ENCODE measurements around the gene PRL. TPM values are rescaled to one million over a fixed set of nuclear protein-coding genes. Genes with fewer than 3 reads are reported as not detected.
A peak's percentile ranks its signal among the peaks of the same experiment; 100 is the strongest.

The PRL gene
- total RNA-seq, 1 donor from 2014 or later: not detected

GRCh38 chr6:22239261-22239921 lies 57.4 kb downstream of the PRL start:
- Mint-ChIP-seq H3K4me1 (ENCODE audit: low read depth, unreplicated experiment) (peaks cover 27% of the 10 kb centered on the region), H3K36me3 (ENCODE audit: low read depth, unreplicated experiment) (peaks cover 2% of the 10 kb centered on the region), H3K9me3 (ENCODE audit: unreplicated experiment) (peaks cover 10% of the 10 kb centered on the region), H3K4me3 (ENCODE audit: unreplicated experiment) (no peak overlapping the region), H3K27me3 (ENCODE audit: low read depth, unreplicated experiment) (no peaks in the 10 kb centered on the region), H3K27ac (ENCODE audit: unreplicated experiment) (no peak overlapping the region)
- DNase-seq (ENCODE audit: low read depth) (peak; percentile 48), FAIRE-seq (no peak)
- no peak overlapping the region for H3K4me3 ChIP-seq (ENCODE audit: insufficient read depth, low read depth, low read length)
- no peaks in the 10 kb centered on the region for H4K20me1 ChIP-seq (ENCODE audit: insufficient read depth, low read length)
- H3K4me2 ChIP-seq (ENCODE audit: low read length): no peak overlapping the region
- H3K79me2 ChIP-seq (ENCODE audit: insufficient read depth, low read length): no peaks in the 10 kb centered on the region
- H3K4me1 ChIP-seq (ENCODE audit: insufficient read depth, low read length): peaks cover 13% of the 10 kb centered on the region
- H3K36me3 ChIP-seq (ENCODE audit: insufficient read depth, low read length): no peaks in the 10 kb centered on the region
- no peaks in the 10 kb centered on the region for H3K27me3 ChIP-seq (ENCODE audit: insufficient read depth, low read length)
- H3K9ac ChIP-seq (ENCODE audit: low read length): no peak overlapping the region
- no peaks in the 10 kb centered on the region for H3K9me3 ChIP-seq (ENCODE audit: insufficient read depth, low read depth, low read length)
- H3K27ac ChIP-seq (ENCODE audit: low read depth, low read length): no peak overlapping the region
- no peak for TF ChIP-seq CTCF (IDR thresholded peaks at IDR 0.05; ENCODE audit: insufficient read depth, low read depth, low read length)
- no peak for TF ChIP-seq EZH2 (IDR thresholded peaks at IDR 0.05; ENCODE audit: insufficient read depth, low read length)
- no peak overlapping the region for H2AFZ ChIP-seq (ENCODE audit: low read depth, low read length)

- no peak overlapping the region for H2AFZ ChIP-seq (ENCODE audit: low read depth, low read length)
- no peaks in the 10 kb centered on the region for H4K20me1 ChIP-seq (ENCODE audit: insufficient read depth, low read length)
- FAIRE-seq (no peak), DNase-seq (ENCODE audit: low read depth) (no peak)
- Mint-ChIP-seq H3K4me3 (ENCODE audit: unreplicated experiment) (no peak overlapping the region), H3K27ac (ENCODE audit: unreplicated experiment) (no peak overlapping the region), H3K36me3 (ENCODE audit: low read depth, unreplicated experiment) (peaks cover 2% of the 10 kb centered on the region), H3K4me1 (ENCODE audit: low read depth, unreplicated experiment) (peaks cover 27% of the 10 kb centered on the region), H3K9me3 (ENCODE audit: unreplicated experiment) (peaks cover 10% of the 10 kb centered on the region), H3K27me3 (ENCODE audit: low read depth, unreplicated experiment) (no peaks in the 10 kb centered on the region)
- no peak overlapping the region for H3K4me2 ChIP-seq (ENCODE audit: low read length)
- no peak overlapping the region for H3K27ac ChIP-seq (ENCODE audit: low read depth, low read length)
- no peak overlapping the region for H3K9ac ChIP-seq (ENCODE audit: low read length)
- H3K4me1 ChIP-seq (ENCODE audit: insufficient read depth, low read length): peaks cover 13% of the 10 kb centered on the region
- no peaks in the 10 kb centered on the region for H3K9me3 ChIP-seq (ENCODE audit: insufficient read depth, low read depth, low read length)
- H3K27me3 ChIP-seq (ENCODE audit: insufficient read depth, low read length): no peaks in the 10 kb centered on the region
- H3K4me3 ChIP-seq (ENCODE audit: insufficient read depth, low read depth, low read length): no peak overlapping the region
- H3K36me3 ChIP-seq (ENCODE audit: insufficient read depth, low read length): no peaks in the 10 kb centered on the region
- TF ChIP-seq CTCF (IDR thresholded peaks at IDR 0.05; ENCODE audit: insufficient read depth, low read depth, low read length) (no peak), EZH2 (IDR thresholded peaks at IDR 0.05; ENCODE audit: insufficient read depth, low read length) (no peak)
- no peaks in the 10 kb centered on the region for H3K79me2 ChIP-seq (ENCODE audit: insufficient read depth, low read length)
Measured at GRCh38 chr6:22238861-22239260, 58.0 kb downstream of the PRL start.

- Histone ChIP-seq H3K27me3 (ENCODE audit: insufficient read depth, low read length) (no peaks in the 10 kb centered on the region), H3K4me3 (ENCODE audit: insufficient read depth, low read depth, low read length) (no peak overlapping the region), H3K4me2 (ENCODE audit: low read length) (no peak overlapping the region), H4K20me1 (ENCODE audit: insufficient read depth, low read length) (no peaks in the 10 kb centered on the region), H3K9ac (ENCODE audit: low read length) (no peak overlapping the region), H2AFZ (ENCODE audit: low read depth, low read length) (no peak overlapping the region), H3K9me3 (ENCODE audit: insufficient read depth, low read depth, low read length) (no peaks in the 10 kb centered on the region), H3K4me1 (ENCODE audit: insufficient read depth, low read length) (peaks cover 13% of the 10 kb centered on the region), H3K27ac (ENCODE audit: low read depth, low read length) (no peak overlapping the region), H3K79me2 (ENCODE audit: insufficient read depth, low read length) (no peaks in the 10 kb centered on the region), H3K36me3 (ENCODE audit: insufficient read depth, low read length) (no peaks in the 10 kb centered on the region)
- H3K27ac Mint-ChIP-seq (ENCODE audit: unreplicated experiment): peak overlapping the region; percentile 95
- DNase-seq (ENCODE audit: low read depth) (no peak), FAIRE-seq (no peak)
- peaks cover 5% of the 10 kb centered on the region for H3K9me3 Mint-ChIP-seq (ENCODE audit: unreplicated experiment)
- H3K4me3 Mint-ChIP-seq (ENCODE audit: unreplicated experiment): no peak overlapping the region
- peaks cover 2% of the 10 kb centered on the region for H3K36me3 Mint-ChIP-seq (ENCODE audit: low read depth, unreplicated experiment)
- peaks cover 30% of the 10 kb centered on the region for H3K4me1 Mint-ChIP-seq (ENCODE audit: low read depth, unreplicated experiment)
- TF ChIP-seq CTCF (IDR thresholded peaks at IDR 0.05; ENCODE audit: insufficient read depth, low read depth, low read length): no peak
- no peak for TF ChIP-seq EZH2 (IDR thresholded peaks at IDR 0.05; ENCODE audit: insufficient read depth, low read length)
- H3K27me3 Mint-ChIP-seq (ENCODE audit: low read depth, unreplicated experiment): no peaks in the 10 kb centered on the region
Measured at GRCh38 chr6:22237526-22237925, 59.3 kb downstream of the PRL start.

All from astrocyte (in vitro differentiated cells and primary cell).